CD4-positive, CD25-positive, alpha-beta regulatory T cell (primary cell): ENCODE results near the gene PRKAR1B. TPM values are rescaled to one million over a fixed set of nuclear protein-coding genes. Genes with fewer than 3 reads are reported as not detected.

Experiments
- polyA plus RNA-seq, 4 donors: library from polyadenylated mRNA; unstranded; fragments of 300-500 nt; fragmentation: Illumina TruSeq; gene quantifications; one replicate each; pipeline ENCODE4 v1.2.3, GENCODE V29; 2021
- total RNA-seq: library from RNA; stranded (reverse); gene quantifications from one replicate; pipeline ENCODE4 v1.2.3, GENCODE V29; 2022

The PRKAR1B gene
- total and polyA plus RNA-seq, 5 donors from 2014 or later, result 4.9 to 12.5 (median 6.8) TPM

Other genes with a start within 250 kb of the PRKAR1B start
- gene PDGFA, start 207.4 kb downstream of the PRKAR1B start, total RNA-seq, result 2.9 TPM
- not detected for gene PDGFA, start 207.4 kb downstream of the PRKAR1B start, polyA plus RNA-seq
- 11.9 TPM for gene DNAAF5, start 582 bp downstream of the PRKAR1B start, total RNA-seq
- 1 to 10 TPM in 3 of 4 donors, under 1 TPM in 1; 0.84 to 3.2 (median 2.0) TPM for gene DNAAF5, start 582 bp downstream of the PRKAR1B start, polyA plus RNA-seq
- gene SUN1, start 105.2 kb upstream of the PRKAR1B start, total RNA-seq, result 90.0 TPM
- gene SUN1, start 105.2 kb upstream of the PRKAR1B start, polyA plus RNA-seq, result 10 to 100 TPM; 46.8 to 56.1 (median 53.7) TPM
- 67.8 TPM for gene GET4, start 149.3 kb upstream of the PRKAR1B start, total RNA-seq
- gene GET4, start 149.3 kb upstream of the PRKAR1B start, polyA plus RNA-seq, result 10 to 100 TPM; 23.9 to 30.8 (median 28.4) TPM
- gene ADAP1, start 227.4 kb upstream of the PRKAR1B start, total RNA-seq, result 5.5 TPM
- gene ADAP1, start 227.4 kb upstream of the PRKAR1B start, polyA plus RNA-seq, result 1 to 10 TPM; 2.9 to 8.8 (median 6.2) TPM
- 36.8 TPM for gene COX19, start 248.3 kb upstream of the PRKAR1B start, total RNA-seq
- gene COX19, start 248.3 kb upstream of the PRKAR1B start, polyA plus RNA-seq, result 10 to 100 TPM; 18.3 to 30.4 (median 24.8) TPM